Upper lobe of left lung (tissue), 6 donors: ENCODE data around the gene FUT1. TPM values are rescaled to one million over a fixed set of nuclear protein-coding genes. Genes with fewer than 3 reads are reported as not detected.

Source experiments
- ATAC-seq, 2 donors: fragments of 200-7000 bp; cut with Tn5 transposase; one replicate each; pipeline ENCODE4 v1.9.1; 2022; ENCODE audit warnings: mild to moderate bottlenecking in 2 of 2, moderate library complexity in 2 of 2; ENCODE audit not compliant: low FRiP score in 2 of 2
- DNase-seq, 2 donors: peaks; one replicate each; pipeline ENCODE4 v3.0.0-alpha.2; 2019 to 2020
- H3K27ac ChIP-seq, 4 donors: fragments of 200-600 bp; sonication (generic); one replicate each; pipeline ENCODE4 v1.5.1; 2016 to 2019
- H3K27me3 ChIP-seq, 4 donors: fragments of 200-600 bp; sonication (generic); one replicate each; pipeline ENCODE4 v1.5.1; 2017 to 2019
- H3K36me3 ChIP-seq, 4 donors: fragments of 200-600 bp; sonication (generic); one replicate each; pipeline ENCODE4 v1.5.1; 2016 to 2019
- H3K4me1 ChIP-seq, 4 donors: fragments of 200-600 bp; sonication (generic); one replicate each; pipeline ENCODE4 v1.5.1; 2018 to 2019
- H3K4me3 ChIP-seq, 4 donors: fragments of 200-600 bp; sonication (generic); one replicate each; pipeline ENCODE4 v1.5.1; 2017 to 2019; ENCODE audit warnings: mild to moderate bottlenecking in 2 of 4, moderate library complexity in 1 of 4
- H3K9me3 ChIP-seq, 4 donors: fragments of 200-600 bp; sonication (generic); one replicate each; pipeline ENCODE4 v1.5.1; 2018 to 2019
- CTCF ChIP-seq, 6 experiments: fragments of 450-650 bp in 4 of 6; fragments of 200-600 bp in 2 of 6; sonication (generic) in 2 of 6; IDR thresholded peaks; one replicate each; pipeline ENCODE4 v1.5.1; 2016 to 2019; ENCODE audit warnings: antibody characterized with exemption in 6 of 6
- EP300 ChIP-seq, 4 donors: sonication (generic); formaldehyde crosslinking; IDR thresholded peaks; one replicate each; pipeline ENCODE4 v1.5.1; 2017; ENCODE audit warnings: antibody characterized with exemption in 4 of 4, control low read depth in 2 of 4
- POLR2A ChIP-seq, 4 donors: fragments of 450-650 bp; IDR thresholded peaks; one replicate each; pipeline ENCODE4 v1.5.1; 2016 to 2017; ENCODE audit warnings: antibody characterized with exemption in 4 of 4, mild to moderate bottlenecking in 2 of 4
- POLR2AphosphoS5 ChIP-seq, 2 donors: sonication (generic); formaldehyde crosslinking; IDR thresholded peaks; one replicate each; pipeline ENCODE4 v1.5.1; 2017; ENCODE audit warnings: antibody characterized with exemption in 2 of 2
- WGBS, 2 donors: methylation state at CpG; one replicate each; pipeline ENCODE4 v1.1.5; 2017 to 2018; 5-methylcytosine and 5-hydroxymethylcytosine counted together
- total RNA-seq, 6 donors: library from RNA; depleted of rRNA in 4 of 6; stranded (reverse); fragments of >200 nt in 4 of 6; gene quantifications; one replicate each; pipeline versions ENCODE4 v1.1.0 to v1.2.1, GENCODE V29; 2016 to 2021
- donor health status: DM: no; HTN: no; CAD: no; lungs with moderate emphysema.
- donor health status: DM: no; HTN: yes; CAD: no; lungs with severe emphysema.

The FUT1 gene
- 10 to 100 TPM in 3 of 6 donors, 1 to 10 TPM in 3; 7.2 to 17.4 (median 10.1) TPM for total RNA-seq

GRCh38 chr19:48752496-48753365 lies at the start of gene FUT1:
Gene FUT1 (minus strand): TSS chr19:48752641. CDS start chr19:48751281, 1,360 bp downstream.
- H3K4me1 ChIP-seq, result peaks cover 11 to 26% (median 23%) of the 10 kb centered on the region in 4 donors
- DNase-seq, result peak; percentile 92 to 93
- peaks cover 0 to 11% (median 0%) of the 10 kb centered on the region in 4 donors for H3K27me3 ChIP-seq
- peak; percentile 59 to 69 for TF ChIP-seq POLR2AphosphoS5 (IDR thresholded peaks at IDR 0.05)
- TF ChIP-seq POLR2A (IDR thresholded peaks at IDR 0.05), result peak in 2 of 4 donors; percentile 43 to 50
- no peak for TF ChIP-seq EP300 (IDR thresholded peaks at IDR 0.05)
- peak in 4 of 6 experiments; percentile 32 to 52 (median 32) for TF ChIP-seq CTCF (IDR thresholded peaks at IDR 0.05)
- peaks cover 0 to 22% (median 2%) of the 10 kb centered on the region in 4 donors for H3K36me3 ChIP-seq
- 4 to 9% methylated on average over 12 to 28 of the region's 73 CpGs for WGBS, 2 donors
- H3K9me3 ChIP-seq, result no peaks in the 10 kb centered on the region
- peak; percentile 80 to 86 for ATAC-seq
- peak within 1 kb of the TSS; percentile 48 to 73 (median 58) for H3K4me3 ChIP-seq
- H3K27ac ChIP-seq, result peak within 1 kb of the TSS; percentile 68 to 89 (median 84)

- no peak for TF ChIP-seq POLR2AphosphoS5 (IDR thresholded peaks at IDR 0.05)
- TF ChIP-seq EP300 (IDR thresholded peaks at IDR 0.05), result no peak
- no peak for TF ChIP-seq CTCF (IDR thresholded peaks at IDR 0.05)
- no peak for TF ChIP-seq POLR2A (IDR thresholded peaks at IDR 0.05)
- DNase-seq (peak in 1 of 2 donors; percentile 70), ATAC-seq (no peak)
- H3K36me3 ChIP-seq, result peaks cover 0 to 18% (median 7%) of the 10 kb centered on the region in 4 donors
- no peak overlapping the region for H3K27ac ChIP-seq
- H3K27me3 ChIP-seq, result no peaks in the 10 kb centered on the region
- H3K4me1 ChIP-seq, result peaks cover 5 to 9% (median 8%) of the 10 kb centered on the region in 4 donors
- WGBS, 2 donors, result 87 to 95% methylated on average over 28 to 38 of the region's 44 CpGs
- no peaks in the 10 kb centered on the region for H3K9me3 ChIP-seq
- H3K4me3 ChIP-seq, result no peak overlapping the region
Measured at GRCh38 chr19:48799358-48800300, 47.2 kb upstream of the FUT1 start.

- Histone ChIP-seq H3K27ac (no peak overlapping the region), H3K27me3 (no peaks in the 10 kb centered on the region), H3K9me3 (no peaks in the 10 kb centered on the region), H3K36me3 (peaks cover 0 to 16% (median 7%) of the 10 kb centered on the region in 4 donors), H3K4me1 (peaks cover 5 to 9% (median 8%) of the 10 kb centered on the region in 4 donors), H3K4me3 (no peak overlapping the region)
- no peak for TF ChIP-seq POLR2A (IDR thresholded peaks at IDR 0.05)
- TF ChIP-seq EP300 (IDR thresholded peaks at IDR 0.05), result no peak
- no peak for TF ChIP-seq CTCF (IDR thresholded peaks at IDR 0.05)
- TF ChIP-seq POLR2AphosphoS5 (IDR thresholded peaks at IDR 0.05), result no peak
- WGBS, 2 donors, result 58 to 64% methylated on average over 4 to 6 of the region's 6 CpGs
- DNase-seq (peak in 1 of 2 donors; percentile 52), ATAC-seq (no peak)
Measured at GRCh38 chr19:48798937-48799336, 46.5 kb upstream of the FUT1 start.

- TF ChIP-seq POLR2AphosphoS5 (IDR thresholded peaks at IDR 0.05) (no peak), POLR2A (IDR thresholded peaks at IDR 0.05) (no peak), EP300 (IDR thresholded peaks at IDR 0.05) (no peak), CTCF (IDR thresholded peaks at IDR 0.05) (no peak)
- DNase-seq (no peak), ATAC-seq (no peak)
- peaks cover 0 to 16% (median 7%) of the 10 kb centered on the region in 4 donors for H3K36me3 ChIP-seq
- H3K27ac ChIP-seq, result no peak overlapping the region
- no peaks in the 10 kb centered on the region for H3K27me3 ChIP-seq
- H3K9me3 ChIP-seq, result no peaks in the 10 kb centered on the region
- H3K4me3 ChIP-seq, result no peak overlapping the region
- 93 to 100% methylated on average over 1 to 7 of the region's 7 CpGs for WGBS, 2 donors
- H3K4me1 ChIP-seq, result peaks cover 5 to 9% (median 8%) of the 10 kb centered on the region in 4 donors
Measured at GRCh38 chr19:48797103-48797502, 44.7 kb upstream of the FUT1 start.
